Caco-2 (cell line): ENCODE results near the gene WNT5B. TPM values are rescaled to one million over a fixed set of nuclear protein-coding genes. Genes with fewer than 3 reads are reported as not detected.

Experiments
- Bru-seq: library from RNA; stranded (reverse); fragments of 400-500 nt; gene quantifications from one replicate; lab custom pipeline; 2021; lab: Mats Ljungman, UMichigan
- BruChase-seq, 2 experiments: library from RNA; stranded (reverse); fragments of 400-500 nt; gene quantifications; one replicate each; lab custom pipeline; 2021; lab: Mats Ljungman, UMichigan
- BruUV-seq: library from RNA; stranded (reverse); fragments of 400-500 nt; replicated peaks from 2 replicates; lab custom pipeline; 2021; lab: Mats Ljungman, UMichigan
- CTCF ChIA-PET: fragments of 300-600 bp; sonication (Branson Sonifier 250); formaldehyde crosslinking; loops from one replicate; lab custom pipeline; 2022; ENCODE audit warnings: antibody characterized with exemption; lab: Charles Lee
- POLR2A ChIA-PET: fragments of 300-600 bp; sonication (Branson Sonifier 250); formaldehyde crosslinking; loops from one replicate; lab custom pipeline; 2022; ENCODE audit warnings: antibody characterized with exemption; lab: Charles Lee
- DNase-seq, 2 experiments: peaks; one replicate each; pipeline versions ENCODE4 v3.0.0 to v3.0.0-alpha.2; 2020 to 2022
- H3K27me3 ChIP-seq: replicated peaks from 2 replicates; pipeline ENCODE4 v1.6.0; 2011; ENCODE audit warnings: low read length; ENCODE audit not compliant: control insufficient read depth, insufficient read depth
- H3K36me3 ChIP-seq: 2 replicates; pipeline ENCODE4 v1.5.1; 2011; ENCODE audit warnings: low read length; ENCODE audit not compliant: control insufficient read depth, insufficient read depth
- H3K4me1 ChIP-seq: fragments of 250-450 bp; sonication (Bioruptor Pico); 2 replicates; pipeline ENCODE4 v1.5.1; 2020; ENCODE audit warnings: mild to moderate bottlenecking
- H3K4me3 ChIP-seq: 2 replicates; pipeline ENCODE4 v1.5.1; 2011; ENCODE audit warnings: low read depth, mild to moderate bottlenecking, control low read depth, low read length
- H3K9me3 ChIP-seq: fragments of 250-450 bp; sonication (Bioruptor Pico); 2 replicates; pipeline ENCODE4 v1.5.1; 2020; ENCODE audit warnings: mild to moderate bottlenecking, moderate library complexity
- H3K27ac Mint-ChIP-seq: one replicate; pipeline ENCODE4 v1.8.0; 2022; ENCODE audit warnings: mixed read lengths; ENCODE audit not compliant: unreplicated experiment
- H3K27me3 Mint-ChIP-seq: one replicate; pipeline ENCODE4 v1.8.0; 2022; ENCODE audit warnings: mixed read lengths; ENCODE audit not compliant: insufficient read depth, unreplicated experiment
- H3K36me3 Mint-ChIP-seq: one replicate; pipeline ENCODE4 v1.8.0; 2022; ENCODE audit warnings: mild to moderate bottlenecking, mixed read lengths; ENCODE audit not compliant: insufficient read depth, unreplicated experiment
- H3K4me1 Mint-ChIP-seq: one replicate; pipeline ENCODE4 v1.8.0; 2022; ENCODE audit warnings: low read depth, mixed read lengths; ENCODE audit not compliant: unreplicated experiment
- H3K4me3 Mint-ChIP-seq: one replicate; pipeline ENCODE4 v1.8.0; 2022; ENCODE audit warnings: mild to moderate bottlenecking, moderate library complexity, mixed read lengths; ENCODE audit not compliant: unreplicated experiment
- H3K9me3 Mint-ChIP-seq: one replicate; pipeline ENCODE4 v1.8.0; 2022; ENCODE audit warnings: mixed read lengths; ENCODE audit not compliant: unreplicated experiment
- CTCF ChIP-seq, 2 experiments: fragments of 200-600 bp in 1 of 2; IDR thresholded peaks; 1 replicate in 1 of 2; 2 replicates in 1 of 2; pipeline versions ENCODE4 v1.5.1 to v1.8.0; 2011 to 2022; ENCODE audit warnings: antibody characterized with exemption in 1 of 2, control low read depth in 1 of 2, inconsistent platforms in 1 of 2, low read depth in 1 of 2, low read length in 1 of 2, mild to moderate bottlenecking in 1 of 2, moderate library complexity in 1 of 2; ENCODE audit not compliant: insufficient read depth in 1 of 2, severe bottlenecking in 1 of 2, unreplicated experiment in 1 of 2
- intact Hi-C: fragments of 100-400 bp; cut with micrococcal nuclease; formaldehyde crosslinking; loops from one replicate; pipeline ENCODE4 v1.10.0; 2022; ENCODE audit not compliant: unreplicated experiment
- long read RNA-seq: library from polyadenylated mRNA; stranded (forward); transcript quantifications from one replicate; pipeline ENCODE4 v2.0.0, GENCODE V29; 2022
- total RNA-seq: library from RNA; stranded (reverse); gene quantifications from 2 replicates; pipeline ENCODE4 v1.2.3, GENCODE V29; 2022

The WNT5B gene
- 6.9 and 8.5 TPM in 2 replicates for total RNA-seq
- Bru-seq, nascent RNA: percentile 50 among the genes with signal in this experiment
- percentile 43 among the genes with signal in this experiment for BruChase-seq, experiment 1, labeled RNA remaining after a 2-hour chase
- BruChase-seq, experiment 2, labeled RNA remaining after a 6-hour chase: percentile 44 among the genes with signal in this experiment
- long read RNA-seq, partial matches to known transcripts: 1 of 20 reads
- long read RNA-seq, other reads (novel, unspliced or antisense): 16 of 20 reads

- no peak for DNase-seq
- Mint-ChIP-seq H3K36me3 (no peaks in the 10 kb centered on the region), H3K27me3 (no peaks in the 10 kb centered on the region), H3K4me1 (peaks cover 28% of the 10 kb centered on the region), H3K27ac (peak within 1 kb of the TSS; percentile 80), H3K4me3 (peak within 1 kb of the TSS; percentile 97), H3K9me3 (no peaks in the 10 kb centered on the region)
- Histone ChIP-seq H3K27me3 (no peaks in the 10 kb centered on the region), H3K36me3 (no peaks in the 10 kb centered on the region), H3K9me3 (no peaks in the 10 kb centered on the region), H3K4me3 (peak within 1 kb of the TSS; percentile 38), H3K4me1 (peaks cover 15% of the 10 kb centered on the region)
- POLR2A ChIA-PET: no interaction called here
- intact Hi-C loops: loop anchor here (1.0 kb wide), 1 partner anchor 23 kb away; no protein-coding TSS in a partner anchor
- TF ChIP-seq CTCF (IDR thresholded peaks at IDR 0.05; ENCODE audit: insufficient read depth in 1 of 2, low read depth in 1 of 2, low read length in 1 of 2, severe bottlenecking in 1 of 2, unreplicated experiment in 1 of 2): no peak
- CTCF ChIA-PET: interaction anchor here (0.6 to 2.6 kb wide), 8 partner anchors 14 to 511 kb away, joined by 3 to 16 read pairs (median 10); partner anchors contain the start of gene ADIPOR2
- BruUV-seq: no TSS peak
These were observed at the start of gene WNT5B for GRCh38 chr12:1628666-1629337. Gene WNT5B (plus strand): TSS chr12:1629231. CDS start chr12:1631355, 2,124 bp downstream.

GRCh38 chr12:1579651-1580435 is 49.2 kb upstream of the WNT5B start:
- DNase-seq: no peak
- POLR2A ChIA-PET: no interaction called here
- no peaks in the 10 kb centered on the region for H3K27me3 Mint-ChIP-seq

More at GRCh38 chr12:1579651-1580435, 49.2 kb upstream of the WNT5B start:
- H3K4me3 ChIP-seq: no peak overlapping the region
- BruUV-seq: no TSS peak
- Mint-ChIP-seq H3K27ac (no peak overlapping the region), H3K4me1 (peaks cover 19% of the 10 kb centered on the region), H3K9me3 (no peaks in the 10 kb centered on the region), H3K4me3 (no peak overlapping the region), H3K36me3 (no peaks in the 10 kb centered on the region)
- H3K27me3 ChIP-seq: no peaks in the 10 kb centered on the region
- intact Hi-C loops: loop anchor here (5.0 to 10.0 kb wide), 2 partner anchors 305 to 633 kb away; partner anchors contain the start of gene RAD52
- no peaks in the 10 kb centered on the region for H3K36me3 ChIP-seq
- H3K9me3 ChIP-seq: no peaks in the 10 kb centered on the region
- CTCF ChIA-PET: no interaction called here
- no peak for TF ChIP-seq CTCF (IDR thresholded peaks at IDR 0.05; ENCODE audit: insufficient read depth in 1 of 2, low read depth in 1 of 2, low read length in 1 of 2, severe bottlenecking in 1 of 2, unreplicated experiment in 1 of 2)
- peaks cover 28% of the 10 kb centered on the region for H3K4me1 ChIP-seq
